ENCODE results near the gene KRTAP25-1.

The KRTAP25-1 gene

DNA sequence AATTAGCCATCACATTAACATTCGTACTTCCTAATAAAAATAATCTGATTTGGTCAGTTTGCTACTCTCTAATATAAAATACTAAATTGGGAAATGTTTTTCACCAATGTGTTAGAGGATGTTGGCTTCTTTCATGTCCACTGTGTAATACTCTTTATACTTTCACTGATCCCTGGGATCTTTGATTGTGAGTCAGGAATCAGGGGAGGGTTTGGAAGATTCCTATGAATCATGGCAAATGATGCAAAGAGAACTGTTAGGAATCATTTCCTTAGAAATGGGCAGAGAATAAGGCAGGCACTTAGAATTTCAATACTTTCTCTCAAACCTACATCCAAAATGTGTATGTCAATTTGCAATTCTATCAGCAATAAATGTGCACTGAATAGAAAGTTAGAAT lies 37.5 kb downstream of the KRTAP25-1 start:
- no peak for DNase-seq (ENCODE audit: extremely low read depth in 1 of 2, low read depth in 1 of 2)

DNA sequence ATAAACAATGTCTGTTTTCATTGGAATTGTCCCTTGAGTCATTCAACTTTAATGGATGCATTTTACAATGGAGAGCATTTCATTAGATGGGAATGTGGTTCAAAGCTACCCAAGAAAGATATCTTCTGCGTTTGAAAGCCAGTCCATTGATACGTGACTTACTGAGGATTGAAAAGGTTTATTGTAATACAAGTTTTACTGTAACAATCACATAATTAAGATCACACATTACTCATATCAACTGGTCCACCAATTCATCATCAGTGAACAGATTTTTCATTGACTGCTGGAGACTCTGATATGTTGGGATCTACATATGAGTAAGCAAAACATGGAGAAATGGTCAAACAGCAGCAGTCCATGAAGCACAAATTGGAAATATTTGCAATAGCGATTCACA lies 39.4 kb downstream of the KRTAP25-1 start:
- no peak for DNase-seq (ENCODE audit: extremely low read depth in 1 of 2, low read depth in 1 of 2)

DNA sequence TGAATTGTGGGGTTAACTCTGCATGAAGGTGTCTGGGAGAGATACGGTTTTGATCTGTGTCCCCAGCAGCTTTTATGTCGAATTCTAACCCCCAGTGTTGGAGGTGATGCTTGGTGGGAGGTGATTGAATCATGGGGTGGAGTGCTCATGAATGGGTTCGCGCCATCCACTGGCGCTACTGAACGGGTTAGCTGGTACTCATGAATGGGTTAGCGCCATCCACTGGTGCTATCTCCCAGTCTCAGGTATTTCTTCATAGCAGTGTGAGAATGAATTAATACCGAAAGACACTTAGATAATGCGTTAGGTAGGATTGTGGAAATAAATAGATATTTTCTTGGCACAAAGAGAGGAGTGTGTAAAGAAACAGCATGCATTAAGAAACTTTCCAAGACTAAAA lies 40.5 kb downstream of the KRTAP25-1 start:
- no peak for DNase-seq (ENCODE audit: extremely low read depth in 1 of 2, low read depth in 1 of 2)

DNA sequence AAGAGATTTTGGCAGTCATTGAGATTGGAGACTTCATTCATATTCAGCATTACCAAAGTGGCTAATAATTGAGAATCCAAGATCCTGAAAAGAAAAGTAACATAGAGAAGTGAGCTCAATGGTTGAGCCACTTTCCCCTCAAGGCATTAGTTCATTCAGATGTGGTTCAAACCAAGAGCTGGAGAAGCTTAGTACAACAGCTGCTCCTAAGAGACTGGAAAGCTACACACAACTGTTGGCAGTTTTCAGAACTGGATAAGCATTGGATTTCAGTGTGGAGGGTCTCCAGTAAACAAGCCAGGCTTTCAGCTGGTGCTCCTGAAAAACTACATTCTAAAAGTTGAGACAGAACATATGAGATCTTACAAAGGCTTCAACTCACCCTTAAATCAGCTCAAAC lies 44.3 kb downstream of the KRTAP25-1 start:
- no peak for DNase-seq (ENCODE audit: extremely low read depth in 1 of 2, low read depth in 1 of 2)

DNA sequence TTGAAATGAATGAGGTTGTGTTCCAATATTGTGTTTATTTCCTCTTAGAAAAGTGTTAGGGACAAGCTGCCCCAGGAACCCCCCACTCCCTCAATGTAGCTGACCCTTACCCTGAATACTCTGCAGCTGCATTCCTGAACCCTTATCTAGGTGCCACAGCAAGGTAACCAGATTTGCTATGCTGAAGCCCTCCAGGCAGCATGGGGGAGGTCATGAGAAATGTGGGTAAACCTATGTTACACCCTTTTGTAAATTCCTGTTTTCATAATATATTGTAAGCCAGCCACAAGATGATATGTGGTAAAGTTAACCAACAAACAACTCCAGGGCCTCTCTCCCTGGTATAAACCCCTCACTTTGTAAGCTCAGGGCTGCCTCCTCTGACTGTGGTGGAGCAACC lies 45.6 kb downstream of the KRTAP25-1 start:
- no peak for DNase-seq (ENCODE audit: extremely low read depth in 1 of 2, low read depth in 1 of 2)

DNA sequence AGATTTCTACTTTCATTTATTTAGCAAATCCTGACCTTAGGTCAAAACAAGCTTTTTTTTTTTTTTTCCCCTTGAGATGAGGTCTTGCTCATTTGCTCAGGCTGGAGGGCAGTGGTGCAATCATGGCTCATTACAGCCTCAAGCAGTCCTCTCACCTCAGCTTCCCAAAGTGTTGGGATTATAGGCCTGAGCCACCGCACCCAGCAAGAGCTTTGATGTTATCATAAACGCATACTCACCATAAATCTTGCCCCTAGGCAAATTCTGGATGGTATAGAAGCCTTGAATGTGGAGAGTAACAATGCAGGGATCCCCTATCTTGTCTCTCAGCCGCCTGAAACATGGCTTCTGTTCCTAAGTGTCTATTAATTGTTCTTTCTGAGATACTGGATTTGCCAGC lies 48.7 kb downstream of the KRTAP25-1 start:
- no peak for DNase-seq (ENCODE audit: extremely low read depth in 1 of 2, low read depth in 1 of 2)
